Heart left ventricle (tissue), 13 donors: Measurements from ENCODE around the gene PPA2.

Experiments used
- CTCF ChIP-seq, 12 donors: fragments of 200-600 bp; sonication (generic) in 4 of 12; IDR thresholded peaks; one replicate each; pipeline versions ENCODE4 v1.5.0 to v1.8.0; 2018 to 2022; ENCODE audit warnings: antibody characterized with exemption in 12 of 12, mild to moderate bottlenecking in 5 of 12
- POLR2A ChIP-seq, 2 donors: fragments of 450-650 bp; IDR thresholded peaks; one replicate each; pipeline ENCODE4 v1.6.1; 2017; ENCODE audit warnings: antibody characterized with exemption in 2 of 2, mild to moderate bottlenecking in 2 of 2, moderate library complexity in 2 of 2
- donor health status: ischemic (EF 13 %, LVEDD 7.1; RV severe dilation, severe dysfunction).
- donor health status: DM: no; HTN: yes; CAD: no.
- donor health status: DM: no; HTN: no; CAD: no.
- donor health status: ischemic (EF 25% LVEDD 6.9; RV normal size, moderate dysfunction).
- donor health status: ischemic (EF 25% LVEDD 5.7; RV mildly dilated, moderate dysfunction).
- donor health status: ischemic (EF 35%, LVEDD 5.7; RV mildly dilated, moderate dysfunction).
- donor health status: nonischemic (EF 11% LVEDD 7.7; RV severe dilation, severe dysfunction).
- donor health status: DM: yes; HTN: yes; CAD: no.
- donor health status: PGD.
- donor health status: ischemic (EF 29% LVEDD 5.4; RV normal size, mild dysfunction).
- donor health status: nonischemic (EF 23%, LVEDD 6.1; RV moderate dilation, normal function).

- TF ChIP-seq CTCF (IDR thresholded peaks at IDR 0.05) (no peak), POLR2A (IDR thresholded peaks at IDR 0.05) (no peak)
These were observed 145.9 kb downstream of the PPA2 start for GRCh38 chr4:105327956-105328355.
